ENCODE measurements around the gene SPAG7.

DNA sequence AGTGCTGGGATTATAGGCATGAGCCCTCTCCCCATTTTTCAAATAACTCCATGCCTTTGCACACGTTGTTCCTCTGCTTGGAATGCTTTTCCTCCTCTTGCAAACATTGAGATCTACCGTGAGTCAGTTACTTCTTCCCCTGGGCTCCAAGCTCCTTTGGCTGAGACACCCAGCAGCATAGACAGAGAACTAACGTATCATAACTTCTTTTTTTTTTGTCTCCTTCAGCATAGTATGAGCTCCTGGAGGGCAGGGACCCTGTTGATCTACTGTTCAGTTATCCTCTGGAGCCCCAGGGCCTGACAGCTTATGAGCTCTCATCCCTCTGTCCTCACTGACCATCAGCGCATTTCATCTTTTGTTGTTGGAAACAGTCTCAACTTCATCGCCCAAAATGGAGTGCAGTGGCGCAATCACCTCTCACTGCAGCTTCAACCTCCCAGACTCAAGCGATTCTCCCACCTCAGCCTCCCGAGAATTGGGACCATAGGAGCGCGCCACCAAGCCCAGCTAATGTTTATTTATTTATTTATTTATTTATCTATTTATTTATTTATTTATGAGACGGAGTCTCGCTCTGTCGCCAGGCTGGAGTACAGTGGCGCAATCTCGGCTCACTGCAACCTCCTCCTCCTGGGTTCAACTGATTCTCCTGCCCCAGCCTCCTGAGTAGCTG, 2.2 kb downstream of the SPAG7 start:
- TF ChIP-seq, protein P1, sequence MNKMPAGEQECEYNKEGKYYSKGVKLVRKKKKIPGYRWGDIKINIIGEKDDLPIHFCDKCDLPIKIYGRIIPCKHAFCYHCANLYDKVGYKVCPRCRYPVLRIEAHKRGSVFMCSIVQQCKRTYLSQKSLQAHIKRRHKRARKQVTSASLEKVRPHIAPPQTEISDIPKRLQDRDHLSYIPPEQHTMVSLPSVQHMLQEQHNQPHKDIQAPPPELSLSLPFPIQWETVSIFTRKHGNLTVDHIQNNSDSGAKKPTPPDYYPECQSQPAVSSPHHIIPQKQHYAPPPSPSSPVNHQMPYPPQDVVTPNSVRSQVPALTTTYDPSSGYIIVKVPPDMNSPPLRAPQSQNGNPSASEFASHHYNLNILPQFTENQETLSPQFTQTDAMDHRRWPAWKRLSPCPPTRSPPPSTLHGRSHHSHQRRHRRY (tag by site-specific recombination; IDR thresholded peaks at IDR 0.05): no peak
- TF ChIP-seq, protein P2, sequence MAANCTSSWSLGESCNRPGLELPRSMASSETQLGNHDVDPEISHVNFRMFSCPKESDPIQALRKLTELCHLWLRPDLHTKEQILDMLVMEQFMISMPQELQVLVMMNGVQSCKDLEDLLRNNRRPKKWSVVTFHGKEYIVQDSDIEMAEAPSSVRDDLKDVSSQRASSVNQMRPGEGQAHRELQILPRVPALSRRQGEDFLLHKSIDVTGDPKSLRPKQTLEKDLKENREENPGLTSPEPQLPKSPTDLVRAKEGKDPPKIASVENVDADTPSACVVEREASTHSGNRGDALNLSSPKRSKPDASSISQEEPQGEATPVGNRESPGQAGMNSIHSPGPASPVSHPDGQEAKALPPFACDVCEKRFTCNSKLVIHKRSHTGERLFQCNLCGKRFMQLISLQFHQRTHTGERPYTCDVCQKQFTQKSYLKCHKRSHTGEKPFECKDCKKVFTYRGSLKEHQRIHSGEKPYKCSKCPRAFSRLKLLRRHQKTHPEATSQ (tag by site-specific recombination; IDR thresholded peaks at IDR 0.05): no peak
- TF ChIP-seq, protein P3, sequence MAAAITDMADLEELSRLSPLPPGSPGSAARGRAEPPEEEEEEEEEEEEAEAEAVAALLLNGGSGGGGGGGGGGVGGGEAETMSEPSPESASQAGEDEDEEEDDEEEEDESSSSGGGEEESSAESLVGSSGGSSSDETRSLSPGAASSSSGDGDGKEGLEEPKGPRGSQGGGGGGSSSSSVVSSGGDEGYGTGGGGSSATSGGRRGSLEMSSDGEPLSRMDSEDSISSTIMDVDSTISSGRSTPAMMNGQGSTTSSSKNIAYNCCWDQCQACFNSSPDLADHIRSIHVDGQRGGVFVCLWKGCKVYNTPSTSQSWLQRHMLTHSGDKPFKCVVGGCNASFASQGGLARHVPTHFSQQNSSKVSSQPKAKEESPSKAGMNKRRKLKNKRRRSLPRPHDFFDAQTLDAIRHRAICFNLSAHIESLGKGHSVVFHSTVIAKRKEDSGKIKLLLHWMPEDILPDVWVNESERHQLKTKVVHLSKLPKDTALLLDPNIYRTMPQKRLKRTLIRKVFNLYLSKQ (tag by site-specific recombination; IDR thresholded peaks at IDR 0.05; ENCODE audit: borderline replicate concordance): no peak
